GM18868 (cell line): ENCODE measurements around the gene MPV17L2.
"Not testable (repeated sequence)": the region's sequence is repeated elsewhere in the genome, so short reads cannot be mapped to it uniquely, and the experiment has no call there.

Experiments
- ATAC-seq: cut with Tn5 transposase; IDR thresholded peaks from one replicate; pipeline ENCODE4 v1.9.1; 2021; ENCODE audit warnings: mild to moderate bottlenecking, moderate library complexity; ENCODE audit not compliant: unreplicated experiment

MPV17L2 gene

DNA sequence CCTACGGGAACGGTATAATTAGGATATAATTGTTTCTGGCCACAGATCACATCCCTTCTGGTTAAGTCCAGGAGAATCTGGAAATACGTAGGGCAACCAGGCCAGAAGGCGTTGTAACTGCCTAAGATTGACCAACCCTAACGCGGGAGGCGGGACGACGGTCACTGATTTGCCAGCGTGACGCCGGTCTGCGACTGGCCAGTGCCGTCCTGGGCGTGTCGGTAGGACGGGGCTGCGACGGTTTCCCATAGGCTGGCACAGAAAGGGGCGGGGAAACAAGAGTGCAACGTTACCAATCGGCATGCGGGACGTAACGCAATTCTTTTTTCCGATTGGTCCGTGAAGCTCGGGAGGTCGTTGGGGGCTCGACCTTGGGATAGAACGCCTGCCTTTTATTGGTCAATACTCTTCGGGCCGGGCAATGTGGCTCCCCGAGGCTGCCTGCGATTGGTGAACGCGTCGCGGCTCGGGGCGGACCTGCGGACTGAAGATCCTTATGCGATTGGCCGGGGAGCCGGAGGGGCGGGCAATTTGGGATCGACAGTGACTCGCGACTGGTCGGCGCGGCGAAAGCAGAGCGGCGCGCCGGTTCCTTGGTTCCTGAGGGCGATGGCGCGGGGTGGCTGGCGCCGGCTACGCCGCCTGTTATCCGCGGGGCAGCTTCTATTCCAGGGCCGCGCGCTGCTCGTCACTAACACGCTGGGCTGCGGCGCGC lies at the start of gene MPV17L2:
Gene MPV17L2, plus strand, starts transcription at position 546 of the 715 bp plus-strand sequence. Its CDS starts 64 bp downstream, at position 610.
- peak; percentile 86 for ATAC-seq

DNA sequence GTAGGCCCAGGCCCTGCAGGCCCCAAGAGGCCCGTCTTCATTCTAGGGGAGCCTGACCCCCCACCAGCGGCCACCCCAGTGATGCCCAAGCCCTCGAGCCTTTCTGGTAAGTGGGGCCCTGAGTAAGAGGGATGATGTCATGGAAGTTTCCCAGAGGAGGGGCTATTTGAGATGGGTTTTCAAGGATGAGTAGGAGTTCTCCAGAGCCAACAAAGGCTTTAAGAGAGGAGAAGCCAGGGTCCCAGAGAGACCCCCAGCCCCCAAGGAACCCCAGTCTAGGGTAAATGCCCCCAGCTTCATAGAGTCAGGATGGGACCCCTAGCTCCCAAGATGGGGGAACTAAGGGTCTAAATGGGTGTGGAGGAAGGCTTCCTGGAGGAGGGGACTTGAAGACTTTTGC lies 49.1 kb upstream of the MPV17L2 start:
- no peak for ATAC-seq

DNA sequence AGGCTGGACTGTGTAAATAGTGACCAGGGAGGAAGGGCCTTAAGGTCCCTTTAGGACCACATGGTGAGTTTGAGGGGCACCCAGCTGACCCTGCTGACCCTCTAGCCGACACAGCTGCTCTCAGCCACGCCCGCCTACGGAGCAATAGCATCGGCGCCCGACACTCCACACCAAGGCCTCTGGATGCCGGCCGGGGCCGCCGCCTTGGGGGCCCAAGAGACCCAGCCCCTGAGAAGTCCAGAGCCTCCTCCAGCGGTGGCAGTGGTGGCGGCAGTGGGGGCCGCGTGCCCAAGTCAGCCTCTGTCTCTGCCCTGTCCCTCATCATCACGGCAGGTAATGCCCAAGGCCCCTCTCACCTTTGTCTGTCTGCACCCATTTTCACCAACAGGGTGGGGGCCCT lies 48.7 kb upstream of the MPV17L2 start:
- ATAC-seq = no peak

DNA sequence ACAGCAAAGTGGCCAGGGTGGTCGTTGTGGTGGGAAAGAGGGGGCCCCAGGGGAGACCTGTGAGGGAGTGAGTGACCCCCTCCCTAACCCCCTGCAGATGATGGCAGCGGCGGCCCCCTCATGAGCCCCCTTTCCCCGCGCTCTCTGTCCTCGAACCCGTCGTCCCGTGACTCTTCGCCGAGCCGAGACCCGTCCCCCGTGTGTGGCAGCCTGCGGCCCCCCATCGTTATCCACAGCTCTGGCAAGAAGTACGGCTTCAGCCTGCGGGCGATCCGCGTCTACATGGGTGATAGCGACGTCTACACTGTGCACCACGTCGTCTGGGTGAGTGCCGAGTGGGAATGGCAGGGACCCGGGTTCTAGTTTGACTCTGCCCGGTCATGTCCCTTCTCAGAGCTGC lies 48.1 kb upstream of the MPV17L2 start:
- no peak for ATAC-seq

DNA sequence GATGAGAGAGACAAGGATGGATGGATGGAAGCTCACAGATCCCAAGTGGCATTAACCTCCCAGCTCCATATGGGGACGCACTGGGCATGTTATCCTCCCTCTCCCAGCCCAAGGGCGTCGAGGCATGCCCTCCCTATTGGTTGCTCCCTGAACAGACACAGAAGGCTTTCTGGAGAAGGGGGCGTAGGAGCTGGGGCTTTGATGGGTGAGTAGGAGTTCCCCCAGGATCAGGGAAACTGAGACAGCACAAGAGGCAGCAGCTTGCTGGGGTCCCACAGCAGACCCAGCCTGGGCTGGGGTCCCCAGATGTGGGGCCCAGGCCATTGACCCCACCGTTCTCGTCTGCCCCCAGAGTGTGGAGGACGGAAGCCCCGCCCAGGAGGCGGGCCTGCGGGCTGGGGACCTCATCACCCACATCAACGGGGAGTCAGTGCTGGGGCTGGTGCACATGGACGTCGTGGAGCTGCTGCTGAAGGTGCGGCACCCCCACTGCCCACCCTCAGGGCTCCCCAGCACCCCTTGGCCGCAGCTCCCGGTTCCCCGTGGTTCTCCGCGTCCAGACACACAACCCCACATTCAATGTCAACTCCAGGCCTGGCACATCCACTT lies 47.5 kb upstream of the MPV17L2 start:
- no peak for ATAC-seq

DNA sequence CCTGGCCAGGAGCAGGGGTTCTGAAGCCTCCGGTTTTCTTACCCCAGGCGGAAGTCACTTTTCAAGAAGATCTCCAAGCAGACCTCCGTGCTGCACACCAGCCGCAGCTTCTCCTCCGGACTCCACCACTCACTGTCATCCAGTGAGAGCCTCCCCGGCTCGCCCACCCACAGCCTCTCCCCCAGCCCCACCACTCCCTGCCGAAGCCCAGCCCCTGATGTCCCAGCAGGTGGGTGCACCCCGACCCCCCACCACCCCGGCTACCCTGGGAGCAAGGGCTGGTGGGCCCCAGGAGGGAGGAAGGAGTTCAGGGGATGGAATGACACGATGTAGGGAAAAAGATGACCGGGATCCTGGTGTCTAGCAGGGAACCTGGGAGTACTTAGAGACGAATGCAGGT lies 45.6 kb upstream of the MPV17L2 start:
- no peak for ATAC-seq

DNA sequence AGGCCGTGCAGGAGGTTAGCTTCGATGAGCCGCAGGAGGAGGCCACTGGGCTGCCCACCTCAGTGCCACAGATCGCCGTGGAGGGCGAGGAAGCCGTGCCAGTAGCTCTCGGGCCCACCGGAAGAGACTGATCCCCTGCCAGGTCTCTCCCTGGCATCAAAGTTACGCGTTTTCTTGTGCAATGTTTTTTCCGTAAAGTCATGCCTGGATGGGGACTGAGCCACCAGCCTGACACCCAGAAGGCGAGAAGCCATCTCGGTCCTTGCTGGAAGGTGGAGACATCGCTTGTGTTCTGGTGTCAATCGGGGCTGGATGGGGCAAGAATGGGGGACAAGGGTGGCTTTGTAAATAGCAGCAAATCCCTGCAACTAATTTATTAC lies 43.4 kb upstream of the MPV17L2 start:
- ATAC-seq = no peak

DNA sequence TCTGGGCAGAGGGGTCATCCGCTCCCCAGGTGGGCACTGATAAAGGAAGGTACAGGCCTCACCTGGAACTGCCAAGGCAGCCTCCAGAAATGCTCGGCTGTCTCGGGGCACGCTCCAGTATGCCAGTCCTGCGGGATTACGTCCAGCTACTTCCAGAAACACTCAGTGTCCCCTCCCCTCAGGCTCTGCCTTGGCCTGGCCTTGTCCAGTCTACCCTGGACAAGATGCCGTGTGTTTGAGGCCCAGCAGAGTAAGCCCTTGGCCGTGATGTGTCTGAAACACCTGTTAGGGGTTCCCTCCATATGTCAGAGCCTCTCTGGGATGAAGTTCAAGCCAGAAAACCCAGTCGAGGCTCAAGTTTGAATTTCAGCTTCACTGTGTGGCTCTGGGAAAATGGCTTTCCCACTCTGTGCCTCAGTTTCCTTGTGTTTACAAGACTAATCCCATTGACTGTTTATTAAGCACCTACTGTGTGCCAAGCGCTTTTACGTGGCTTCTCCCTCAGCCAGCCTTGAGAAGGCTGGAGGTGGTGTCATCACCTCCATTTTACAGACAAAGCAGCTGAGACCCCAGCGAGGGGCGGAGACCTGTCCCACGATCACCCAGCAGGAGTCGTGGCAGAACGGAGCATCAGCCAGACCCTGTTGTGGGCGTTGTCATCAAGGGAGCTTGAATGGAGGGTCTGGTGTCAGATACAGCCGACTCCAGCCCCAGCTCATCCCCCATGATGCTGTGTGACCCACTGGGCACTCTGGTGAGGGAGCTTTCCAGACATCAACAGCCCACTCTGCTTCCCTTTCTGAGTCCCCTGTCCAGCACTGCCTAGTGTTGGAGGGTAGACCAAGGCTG lies 42.0 kb upstream of the MPV17L2 start:
- no peak for ATAC-seq

DNA sequence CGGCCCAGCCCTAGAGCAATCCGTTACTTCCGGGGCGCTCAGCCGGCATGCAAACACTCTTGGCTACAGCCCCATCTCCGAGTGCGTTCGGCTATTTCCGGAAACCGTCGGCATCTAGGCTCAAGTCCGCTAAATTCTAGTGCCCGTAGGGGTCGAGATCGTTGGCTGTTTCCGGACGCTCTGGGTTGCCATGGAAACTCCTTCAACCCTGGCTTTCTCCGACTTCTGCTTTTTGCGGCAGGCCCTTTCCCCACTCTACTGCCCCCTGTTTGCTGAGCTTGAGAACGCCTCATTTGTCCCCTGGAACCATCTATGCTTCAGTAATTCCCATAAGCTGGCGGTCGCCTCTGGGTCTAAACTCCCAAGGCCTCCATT lies 40.6 kb upstream of the MPV17L2 start:
- ATAC-seq = peak; percentile 57

DNA sequence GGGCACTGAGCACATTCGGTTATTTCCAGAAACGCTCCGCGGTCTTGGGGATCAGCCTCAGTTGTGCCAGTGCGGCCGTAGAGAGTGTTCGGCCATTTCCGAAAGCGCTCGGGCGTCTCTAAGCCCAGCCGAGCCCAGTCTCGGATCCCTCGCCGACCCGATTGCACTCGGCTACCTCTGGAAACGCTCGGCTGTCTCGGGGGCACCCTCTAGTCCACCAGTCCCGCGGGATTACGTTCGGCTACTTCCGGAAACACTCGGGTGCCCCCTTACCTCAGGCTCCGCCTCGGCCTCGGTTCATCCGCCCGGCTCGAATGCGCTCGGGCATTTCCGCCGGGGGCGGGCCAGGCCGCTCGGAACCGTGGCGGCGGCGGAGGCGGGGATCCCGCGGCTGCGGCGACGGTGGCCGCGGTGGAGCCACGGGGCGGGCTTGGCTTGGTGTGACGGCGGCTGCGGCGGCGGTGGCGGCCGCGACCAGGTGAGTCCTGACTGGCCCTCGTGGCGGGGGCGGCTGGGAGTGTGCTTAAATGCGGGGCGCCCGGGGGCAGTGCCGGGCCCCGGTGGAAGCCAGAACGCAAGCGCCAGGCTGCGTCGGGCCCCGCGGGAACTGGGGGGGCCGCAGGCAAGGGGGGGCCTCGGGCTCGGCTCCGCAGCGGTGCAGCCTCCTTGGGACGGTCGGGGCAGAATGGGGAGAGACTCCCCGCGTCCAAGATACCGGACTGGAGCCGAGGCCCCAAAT lies 40.0 kb upstream of the MPV17L2 start, which contains the start of gene PIK3R2:
Gene PIK3R2, plus strand, starts transcription at position 347 of the 739 bp plus-strand sequence. CDS start 2,717 bp downstream, outside the sequence.
- peak; percentile 78 for ATAC-seq

DNA sequence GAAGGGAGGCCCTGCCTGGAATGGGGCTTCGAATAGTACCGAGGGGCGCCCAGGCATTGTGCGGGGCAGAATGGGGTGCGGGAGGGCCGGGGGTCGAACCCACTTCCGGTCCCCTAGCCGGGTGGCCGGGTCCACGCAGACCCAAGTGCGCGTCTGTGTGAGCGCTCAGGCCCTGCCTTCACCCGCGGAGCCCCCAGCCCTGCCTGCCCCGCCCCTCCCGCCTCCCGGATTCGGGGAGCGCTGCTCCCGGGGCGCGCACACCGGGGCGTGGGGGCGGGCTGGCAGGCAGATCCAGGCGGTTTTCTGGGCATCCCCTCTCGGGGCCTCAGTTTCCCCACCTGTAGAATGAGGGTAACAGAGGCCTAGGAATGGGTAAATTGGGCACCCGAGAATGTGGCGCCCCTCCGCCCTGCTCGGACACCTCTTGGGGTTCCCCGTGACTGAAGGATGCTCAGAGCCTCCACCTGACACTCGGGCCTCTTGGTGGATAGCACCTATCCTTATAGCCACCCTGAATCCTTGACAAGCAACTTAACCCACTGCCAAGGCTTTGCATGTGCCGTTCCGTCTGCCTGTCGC lies 39.4 kb upstream of the MPV17L2 start:
- ATAC-seq = no peak

DNA sequence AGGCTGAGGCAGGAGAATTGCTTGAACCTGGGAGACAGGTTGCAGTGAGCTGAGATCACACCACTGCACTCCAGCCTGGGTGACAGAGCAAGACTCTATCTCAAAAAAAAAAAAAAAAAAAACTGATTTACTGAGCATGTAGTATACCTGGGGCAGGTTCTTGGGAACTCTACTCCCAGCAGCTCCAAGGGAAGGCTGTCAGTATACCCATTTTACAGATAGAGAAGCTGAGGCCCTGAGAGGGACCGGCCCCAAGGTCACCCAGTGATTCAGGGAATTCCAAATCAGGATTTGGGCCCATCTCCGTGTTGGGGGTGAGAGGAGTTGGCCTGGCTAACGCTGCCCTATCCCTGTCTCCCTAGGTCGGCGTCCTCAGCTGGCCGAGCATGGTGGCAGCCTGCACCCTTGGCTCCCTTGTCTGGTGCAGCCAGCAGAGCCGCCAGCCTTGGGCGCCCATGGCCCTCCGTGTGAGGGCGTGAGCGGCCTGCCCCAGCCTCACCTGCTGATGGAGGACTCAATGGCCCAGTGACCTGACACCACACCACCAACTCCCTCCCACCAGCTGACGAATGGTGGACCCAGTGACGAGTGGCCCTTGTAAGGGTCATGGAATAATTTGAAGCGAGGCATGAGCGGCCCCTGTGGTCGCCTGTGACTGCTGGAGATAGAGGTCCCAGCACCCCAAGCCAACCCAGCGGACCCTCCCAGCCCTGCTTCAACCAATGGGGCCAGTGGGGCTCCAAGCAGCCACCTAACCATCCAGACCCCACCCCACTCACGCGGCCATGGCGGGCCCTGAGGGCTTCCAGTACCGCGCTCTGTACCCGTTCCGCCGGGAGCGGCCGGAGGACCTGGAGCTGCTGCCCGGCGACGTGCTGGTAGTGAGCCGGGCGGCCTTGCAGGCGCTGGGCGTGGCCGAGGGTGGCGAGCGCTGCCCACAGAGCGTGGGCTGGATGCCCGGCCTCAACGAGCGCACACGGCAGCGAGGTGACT lies 37.6 kb upstream of the MPV17L2 start:
- no peak for ATAC-seq

DNA sequence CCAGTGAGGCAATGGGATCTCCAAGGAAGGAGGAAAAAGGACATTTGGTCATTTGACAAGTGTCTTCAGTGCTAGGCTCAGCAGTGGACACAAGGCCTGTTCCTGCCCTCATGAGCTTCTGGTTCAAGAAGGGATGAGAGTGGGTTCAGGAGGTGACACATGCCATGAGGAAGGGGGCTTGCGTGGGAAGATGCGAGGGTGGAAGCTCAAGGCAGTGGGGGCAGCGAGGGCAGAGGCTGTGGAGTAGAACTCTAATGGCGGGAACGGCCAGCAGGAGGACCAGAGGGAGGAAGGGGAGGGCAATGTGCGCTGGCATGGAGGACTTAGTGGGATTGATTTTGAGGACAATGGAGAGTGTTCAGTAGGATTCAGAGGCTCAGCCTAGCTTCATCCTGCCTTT lies 36.8 kb upstream of the MPV17L2 start:
- ATAC-seq = no peak

DNA sequence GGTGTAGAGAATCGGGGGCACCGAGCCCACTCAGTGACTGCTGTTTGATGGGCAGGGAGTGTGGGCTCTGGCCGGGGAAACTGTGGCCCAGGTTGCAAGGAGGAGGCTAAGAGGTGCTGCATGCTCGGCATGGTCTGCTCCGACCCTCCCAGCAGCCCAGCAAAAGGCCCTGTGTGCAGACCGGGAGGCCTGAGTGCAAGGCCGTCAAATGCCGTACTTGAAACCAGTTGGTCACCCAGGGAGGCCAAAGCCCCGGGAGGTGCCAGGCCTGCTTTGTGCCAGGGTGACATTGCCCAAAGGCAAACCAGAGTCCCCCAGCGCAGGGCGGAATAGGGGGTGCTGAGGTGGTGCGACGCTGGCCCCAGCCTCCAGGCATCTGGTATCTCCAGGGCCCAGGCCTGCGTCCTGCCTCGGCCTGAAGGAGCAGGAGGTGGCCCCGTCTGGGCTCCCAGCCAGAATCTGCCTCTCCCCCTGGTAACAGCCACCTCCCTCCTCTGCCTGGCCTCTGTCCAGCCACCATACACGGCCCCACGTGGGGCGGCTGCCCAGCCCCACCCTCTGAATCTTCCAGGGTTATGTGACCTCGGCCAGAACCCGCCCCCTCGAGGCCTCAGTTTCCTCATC lies 36.1 kb upstream of the MPV17L2 start:
- ATAC-seq = no peak

DNA sequence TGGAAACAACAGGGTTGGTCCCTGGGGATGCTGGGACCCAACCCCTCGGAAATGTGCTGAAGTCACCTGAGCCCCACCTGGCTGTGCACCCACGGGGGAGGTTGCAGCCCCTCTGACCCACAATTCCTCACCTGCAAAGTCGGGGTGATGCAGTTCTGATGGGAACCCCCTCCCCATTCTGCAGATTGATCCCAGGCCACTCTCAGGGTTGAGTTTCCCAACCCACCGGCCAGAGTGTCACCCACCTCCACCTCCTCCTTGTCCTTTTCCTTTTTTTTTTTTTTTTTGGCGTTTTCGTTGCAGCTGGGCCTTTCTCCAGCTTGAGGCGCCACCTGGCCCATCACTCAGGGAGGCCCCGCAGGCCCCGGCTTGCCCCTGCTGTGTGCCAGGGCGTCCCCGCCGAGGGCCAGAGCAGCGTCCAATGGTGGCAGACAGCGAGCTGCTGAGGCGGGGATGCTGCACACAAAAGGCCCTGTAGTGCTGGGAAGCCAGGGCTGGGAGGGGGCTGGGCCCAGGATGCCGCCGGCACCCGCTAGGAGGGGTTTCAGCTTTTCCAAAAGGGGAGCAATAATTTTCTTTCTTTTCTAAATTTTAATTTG lies 35.5 kb upstream of the MPV17L2 start:
- ATAC-seq = no peak

DNA sequence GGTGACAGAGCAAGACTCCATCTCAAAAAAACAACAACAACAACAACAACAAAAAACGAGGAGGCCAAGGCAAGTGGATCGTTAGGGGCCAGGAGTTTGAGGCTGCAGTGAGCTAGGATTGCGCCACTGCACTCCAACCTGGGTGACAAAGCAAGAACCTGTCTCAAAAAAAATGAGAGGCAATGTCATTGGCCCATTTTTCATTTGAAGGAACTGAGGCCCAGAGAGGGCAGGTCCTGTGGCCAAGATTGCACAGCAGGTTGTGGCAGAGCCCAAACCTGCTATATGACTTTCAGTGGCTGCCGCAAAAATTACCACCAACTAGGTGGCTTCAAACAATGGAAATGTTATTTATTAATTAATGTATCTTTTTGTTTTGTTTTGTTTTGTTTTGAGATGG lies 34.6 kb upstream of the MPV17L2 start:
- ATAC-seq = no peak

DNA sequence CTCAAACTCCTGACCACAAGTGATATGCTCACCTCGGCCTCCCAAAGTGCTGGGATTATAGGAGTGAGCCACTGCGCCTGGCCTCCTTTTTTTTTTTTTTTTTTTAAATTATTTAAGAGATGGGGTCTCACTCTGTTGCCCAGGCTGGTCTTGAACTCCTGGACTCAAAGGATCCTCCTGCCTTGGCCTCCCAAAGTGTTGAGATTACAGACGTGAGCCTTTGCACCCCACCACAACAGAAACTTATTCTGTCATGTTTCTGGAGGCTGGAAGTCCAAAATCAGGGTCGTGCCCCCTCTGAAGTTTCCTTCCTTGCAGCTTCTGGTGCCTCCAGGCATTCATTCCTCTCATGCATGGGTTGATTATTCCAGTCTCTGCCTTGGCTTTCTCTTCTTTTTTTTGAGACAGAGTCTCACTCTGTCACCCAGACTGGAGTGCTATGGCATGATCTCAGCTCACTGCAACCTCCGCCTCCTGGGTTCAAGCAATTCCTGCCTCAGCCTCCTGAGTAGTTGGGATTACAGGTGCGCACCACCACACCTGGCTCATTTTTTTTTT lies 33.9 kb upstream of the MPV17L2 start:
- not testable (repeated sequence) for ATAC-seq

DNA sequence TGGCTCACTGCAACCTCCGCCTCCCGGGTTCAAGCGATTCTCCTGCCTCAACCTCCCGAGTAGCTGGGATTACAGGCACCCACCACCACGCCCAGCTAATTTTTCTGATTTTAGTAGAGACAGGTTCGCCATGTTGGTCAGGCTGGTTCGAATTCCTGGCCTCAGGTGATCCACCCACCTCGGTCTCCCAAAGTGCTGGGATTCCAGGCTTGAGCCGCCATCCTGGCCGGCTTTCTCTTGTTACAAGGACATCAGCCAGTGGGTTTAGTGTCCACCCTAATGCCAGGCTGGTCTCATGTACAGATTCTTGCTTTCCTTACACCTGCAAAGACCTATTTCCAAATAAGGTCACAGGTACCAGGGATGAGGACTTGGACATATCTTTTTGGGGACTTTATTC lies 33.2 kb upstream of the MPV17L2 start:
- ATAC-seq = no peak
